SK-N-SH treated with all-trans-retinoic acid at 6 μM for 48 hours (cell line): ENCODE measurements around the gene PMFBP1.

ENCODE experiments used
- ATAC-seq: fragments of 200-7000 bp; cut with Tn5 transposase; 3 replicates; pipeline ENCODE4 v1.9.1; 2020; ENCODE audit warnings: mild to moderate bottlenecking, moderate library complexity
- ARNTL ChIP-seq: fragments of 450-650 bp; formaldehyde crosslinking; IDR thresholded peaks from 2 replicates; pipeline ENCODE4 v1.5.0; 2020; ENCODE audit warnings: low read depth, mild to moderate bottlenecking, moderate library complexity, borderline replicate concordance
- BACH2 ChIP-seq: fragments of 250-450 bp; sonication (Bioruptor Pico); IDR thresholded peaks from 2 replicates; pipeline ENCODE4 v1.9.0; 2021; ENCODE audit warnings: mild to moderate bottlenecking, borderline replicate concordance
- CREB5 ChIP-seq: fragments of 250-450 bp; sonication (Bioruptor Pico); IDR thresholded peaks from 2 replicates; pipeline ENCODE4 v1.5.1; 2020; ENCODE audit warnings: low read depth, mild to moderate bottlenecking, moderate library complexity
- CSDC2 ChIP-seq: fragments of 250-450 bp; sonication (Bioruptor Pico); IDR thresholded peaks from 2 replicates; pipeline ENCODE4 v1.5.0; 2020; ENCODE audit warnings: mild to moderate bottlenecking, moderate library complexity
- CSRNP3 ChIP-seq: fragments of 250-450 bp; sonication (Bioruptor Pico); IDR thresholded peaks from 2 replicates; pipeline ENCODE4 v1.5.1; 2021; ENCODE audit warnings: mild to moderate bottlenecking, moderate library complexity
- ESRRG ChIP-seq: fragments of 250-450 bp; sonication (Bioruptor Pico); IDR thresholded peaks from 2 replicates; pipeline ENCODE4 v1.6.1; 2021; ENCODE audit warnings: mild to moderate bottlenecking
- GLIS3 ChIP-seq: fragments of 250-450 bp; sonication (Bioruptor Pico); IDR thresholded peaks from 2 replicates; pipeline ENCODE4 v1.5.0; 2020; ENCODE audit warnings: mild to moderate bottlenecking, moderate library complexity
- ISL1 ChIP-seq: fragments of 250-450 bp; sonication (Bioruptor Pico); IDR thresholded peaks from 2 replicates; pipeline ENCODE4 v2.1.2; 2022; ENCODE audit warnings: mild to moderate bottlenecking, moderate library complexity
- OSR1 ChIP-seq: fragments of 250-450 bp; sonication (Bioruptor Pico); IDR thresholded peaks from 2 replicates; pipeline ENCODE4 v1.8.0; 2022; ENCODE audit warnings: moderate library complexity, mild to moderate bottlenecking, inconsistent platforms
- PATZ1 ChIP-seq: fragments of 250-450 bp; sonication (Bioruptor Pico); IDR thresholded peaks from 2 replicates; pipeline ENCODE4 v1.8.0; 2020; ENCODE audit warnings: mild to moderate bottlenecking, moderate library complexity, borderline replicate concordance
- PPARA ChIP-seq: fragments of 250-450 bp; sonication (Bioruptor Pico); IDR thresholded peaks from 2 replicates; pipeline ENCODE4 v1.5.0; 2020; ENCODE audit warnings: mild to moderate bottlenecking, borderline replicate concordance
- RARB ChIP-seq: fragments of 250-450 bp; sonication (Bioruptor Pico); IDR thresholded peaks from 2 replicates; pipeline ENCODE4 v1.8.0; 2021; ENCODE audit warnings: mild to moderate bottlenecking, moderate library complexity
- SNAI2 ChIP-seq: fragments of 250-450 bp; sonication (Bioruptor Pico); IDR thresholded peaks from 2 replicates; pipeline ENCODE4 v1.5.0; 2020; ENCODE audit warnings: mild to moderate bottlenecking, moderate library complexity
- TCF4 ChIP-seq: fragments of 250-450 bp; sonication (Bioruptor Pico); IDR thresholded peaks from 2 replicates; pipeline ENCODE4 v1.8.0; 2021; ENCODE audit warnings: mild to moderate bottlenecking, moderate library complexity, borderline replicate concordance
- TOX ChIP-seq: fragments of 250-450 bp; sonication (Bioruptor Pico); IDR thresholded peaks from 2 replicates; pipeline ENCODE4 v1.8.0; 2021; ENCODE audit warnings: mild to moderate bottlenecking, moderate library complexity, borderline replicate concordance
- TSHZ2 ChIP-seq: fragments of 250-450 bp; sonication (Bioruptor Pico); IDR thresholded peaks from 2 replicates; pipeline ENCODE4 v1.5.0; 2020; ENCODE audit warnings: mild to moderate bottlenecking, moderate library complexity
- ZC3H10 ChIP-seq: fragments of 250-450 bp; sonication (Bioruptor Pico); IDR thresholded peaks from 2 replicates; pipeline ENCODE4 v1.5.1; 2021; ENCODE audit warnings: mild to moderate bottlenecking, moderate library complexity
- ZFP3 ChIP-seq: fragments of 250-450 bp; sonication (Bioruptor Pico); IDR thresholded peaks from 2 replicates; pipeline ENCODE4 v1.5.0; 2020; ENCODE audit warnings: mild to moderate bottlenecking, moderate library complexity
- ZNF565 ChIP-seq: fragments of 450-650 bp; formaldehyde crosslinking; conservative IDR thresholded peaks from 2 replicates; pipeline ENCODE4 v1.5.0; 2020; ENCODE audit warnings: low read depth, mild to moderate bottlenecking, moderate library complexity
- ZNF70 ChIP-seq: fragments of 450-650 bp; formaldehyde crosslinking; IDR thresholded peaks from 2 replicates; pipeline ENCODE4 v1.5.0; 2020; ENCODE audit warnings: mild to moderate bottlenecking, moderate library complexity
- ZNF8 ChIP-seq: fragments of 450-650 bp; formaldehyde crosslinking; IDR thresholded peaks from 2 replicates; pipeline ENCODE4 v1.5.0; 2020; ENCODE audit warnings: mild to moderate bottlenecking, moderate library complexity

The PMFBP1 gene

GRCh38 chr16:72124148-72124547 is 47.8 kb downstream of the PMFBP1 start:
- ATAC-seq, result no peak
- no peak for TF ChIP-seq PPARA (CRISPR knock-in tag)
- no peak for TF ChIP-seq TSHZ2 (CRISPR knock-in tag)
- no peak for TF ChIP-seq ZNF565 (CRISPR knock-in tag)
- TF ChIP-seq CSDC2, result no peak
- TF ChIP-seq TCF4 (CRISPR knock-in tag), result no peak
- TF ChIP-seq GLIS3 (CRISPR knock-in tag), result no peak
- no peak for TF ChIP-seq RARB (CRISPR knock-in tag)
- no peak for TF ChIP-seq BACH2
- no peak for TF ChIP-seq SNAI2 (CRISPR knock-in tag)
- no peak for TF ChIP-seq ZNF70 (CRISPR knock-in tag)
- TF ChIP-seq ESRRG, result no peak

- no peak for ATAC-seq
- no peak for TF ChIP-seq GLIS3 (CRISPR knock-in tag)
- TF ChIP-seq ZFP3, result no peak
- no peak for TF ChIP-seq CSRNP3
These were observed 48.5 kb downstream of the PMFBP1 start for GRCh38 chr16:72123426-72123825.

- TF ChIP-seq PATZ1 (CRISPR knock-in tag), result no peak
- no peak for TF ChIP-seq TCF4 (CRISPR knock-in tag)
- TF ChIP-seq SNAI2 (CRISPR knock-in tag), result no peak
- TF ChIP-seq OSR1, result no peak
- TF ChIP-seq TOX (CRISPR knock-in tag), result no peak
- no peak for TF ChIP-seq ZC3H10
- no peak for TF ChIP-seq BACH2
- TF ChIP-seq ZNF8 (CRISPR knock-in tag), result no peak
- no peak for TF ChIP-seq ARNTL (CRISPR knock-in tag)
- no peak for TF ChIP-seq ZFP3
- TF ChIP-seq TSHZ2 (CRISPR knock-in tag), result no peak
- no peak for TF ChIP-seq RARB (CRISPR knock-in tag)
- no peak for ATAC-seq
These were observed 49.0 kb downstream of the PMFBP1 start for GRCh38 chr16:72122916-72123315.

GRCh38 chr16:72122308-72122707 is 49.6 kb downstream of the PMFBP1 start:
- ATAC-seq, result no peak
- TF ChIP-seq ZFP3 (no peak), ZNF565 (CRISPR knock-in tag) (no peak), ARNTL (CRISPR knock-in tag) (no peak), ISL1 (no peak), CREB5 (no peak), TOX (CRISPR knock-in tag) (no peak), ZC3H10 (no peak), OSR1 (no peak), PATZ1 (CRISPR knock-in tag) (no peak), TSHZ2 (CRISPR knock-in tag) (no peak)
